ENCODE results near the gene DSE.
A peak's percentile ranks its signal among the peaks of the same experiment; 100 is the strongest.

The DSE gene

DNA sequence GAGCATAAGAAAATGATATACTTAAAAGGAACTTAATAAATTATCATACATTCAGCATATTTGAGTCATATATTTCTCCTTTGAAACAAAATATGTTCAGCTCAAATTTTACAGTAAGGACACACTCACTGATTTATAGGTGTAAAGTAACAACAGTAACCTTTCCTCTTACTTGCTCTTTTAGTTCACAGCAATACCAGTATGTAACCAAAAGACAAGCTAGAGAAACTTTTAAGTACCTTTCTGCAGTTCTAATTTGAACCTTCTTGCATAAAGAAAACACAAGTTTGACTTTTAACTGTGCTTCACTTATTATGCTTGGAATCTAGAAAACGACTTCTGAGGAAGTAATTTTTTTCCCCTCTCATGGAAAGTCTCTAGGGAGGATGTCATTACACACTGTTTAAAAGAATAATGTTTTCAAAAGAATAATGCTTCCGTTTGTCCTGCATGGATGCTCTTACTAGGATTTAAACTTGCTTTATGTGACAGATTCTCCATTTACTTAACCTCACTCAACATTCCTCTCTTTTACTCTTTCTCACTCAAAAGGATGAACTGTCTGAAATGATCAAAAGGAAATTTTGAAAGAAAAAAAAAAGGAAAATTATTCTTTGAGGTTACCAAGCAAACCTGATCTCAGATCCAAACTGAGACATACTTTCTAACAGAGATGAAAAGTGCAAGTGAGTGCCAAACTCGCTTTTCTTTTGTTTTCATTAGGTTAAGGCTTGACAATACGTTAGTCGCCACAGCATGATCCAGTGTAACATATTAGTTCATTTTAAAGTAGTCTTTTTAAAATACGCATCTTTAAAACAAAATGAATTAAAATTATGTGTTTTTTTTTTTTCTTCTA is 68.1 kb downstream of the DSE start:
- Mint-ChIP-seq H3K27me3 (ENCODE audit: low read depth) (no peaks in the 10 kb centered on the region), H3K27ac (peak overlapping the region; percentile 58 to 81 (median 79)), H3K4me3 (peak overlapping the region in 2 of 3 experiments; percentile 7 to 42), H3K36me3 (ENCODE audit: low read depth) (peaks cover 18% of the 10 kb centered on the region), H3K9me3 (no peaks in the 10 kb centered on the region), H3K4me1 (peaks cover 31% of the 10 kb centered on the region)
- TF ChIP-seq, protein P1, sequence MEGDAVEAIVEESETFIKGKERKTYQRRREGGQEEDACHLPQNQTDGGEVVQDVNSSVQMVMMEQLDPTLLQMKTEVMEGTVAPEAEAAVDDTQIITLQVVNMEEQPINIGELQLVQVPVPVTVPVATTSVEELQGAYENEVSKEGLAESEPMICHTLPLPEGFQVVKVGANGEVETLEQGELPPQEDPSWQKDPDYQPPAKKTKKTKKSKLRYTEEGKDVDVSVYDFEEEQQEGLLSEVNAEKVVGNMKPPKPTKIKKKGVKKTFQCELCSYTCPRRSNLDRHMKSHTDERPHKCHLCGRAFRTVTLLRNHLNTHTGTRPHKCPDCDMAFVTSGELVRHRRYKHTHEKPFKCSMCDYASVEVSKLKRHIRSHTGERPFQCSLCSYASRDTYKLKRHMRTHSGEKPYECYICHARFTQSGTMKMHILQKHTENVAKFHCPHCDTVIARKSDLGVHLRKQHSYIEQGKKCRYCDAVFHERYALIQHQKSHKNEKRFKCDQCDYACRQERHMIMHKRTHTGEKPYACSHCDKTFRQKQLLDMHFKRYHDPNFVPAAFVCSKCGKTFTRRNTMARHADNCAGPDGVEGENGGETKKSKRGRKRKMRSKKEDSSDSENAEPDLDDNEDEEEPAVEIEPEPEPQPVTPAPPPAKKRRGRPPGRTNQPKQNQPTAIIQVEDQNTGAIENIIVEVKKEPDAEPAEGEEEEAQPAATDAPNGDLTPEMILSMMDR (IDR thresholded peaks at IDR 0.05; ENCODE audit: unreplicated experiment in 3 of 3), result no peak

DNA sequence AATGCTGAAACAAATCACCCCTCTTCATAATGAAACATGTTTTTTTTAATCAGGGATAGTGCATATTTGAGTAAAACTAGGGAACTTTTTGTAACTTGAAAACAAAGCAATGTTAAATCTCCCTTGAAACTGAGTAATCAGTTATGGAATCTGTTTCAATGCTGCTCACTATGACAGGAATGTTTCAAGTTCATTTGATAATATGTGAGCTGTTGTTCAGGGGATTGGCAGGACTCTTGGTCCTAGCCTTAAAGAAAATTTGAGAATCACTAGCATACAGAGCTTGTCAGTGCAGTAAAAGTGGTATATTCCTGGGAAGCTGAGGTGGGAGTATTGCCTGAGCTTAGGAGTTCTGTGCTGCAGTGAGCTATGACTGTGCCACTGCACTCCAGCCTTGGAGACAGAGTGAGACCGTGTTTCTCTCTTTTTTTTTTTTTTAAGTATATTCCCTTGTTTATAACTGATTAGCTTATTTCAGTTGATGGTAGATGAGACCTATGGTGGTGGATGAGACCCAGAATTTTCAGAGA is 68.8 kb downstream of the DSE start:
- H3K9me3 Mint-ChIP-seq, result no peaks in the 10 kb centered on the region
- TF ChIP-seq, protein P1 (IDR thresholded peaks at IDR 0.05; ENCODE audit: unreplicated experiment in 3 of 3), result no peak
- H3K27ac Mint-ChIP-seq, result peak overlapping the region; percentile 58 to 79 (median 75)
- H3K27me3 Mint-ChIP-seq (ENCODE audit: low read depth), result no peaks in the 10 kb centered on the region
- peaks cover 31% of the 10 kb centered on the region for H3K4me1 Mint-ChIP-seq
- H3K4me3 Mint-ChIP-seq, result no peak overlapping the region
- H3K36me3 Mint-ChIP-seq (ENCODE audit: low read depth), result peaks cover 18% of the 10 kb centered on the region

DNA sequence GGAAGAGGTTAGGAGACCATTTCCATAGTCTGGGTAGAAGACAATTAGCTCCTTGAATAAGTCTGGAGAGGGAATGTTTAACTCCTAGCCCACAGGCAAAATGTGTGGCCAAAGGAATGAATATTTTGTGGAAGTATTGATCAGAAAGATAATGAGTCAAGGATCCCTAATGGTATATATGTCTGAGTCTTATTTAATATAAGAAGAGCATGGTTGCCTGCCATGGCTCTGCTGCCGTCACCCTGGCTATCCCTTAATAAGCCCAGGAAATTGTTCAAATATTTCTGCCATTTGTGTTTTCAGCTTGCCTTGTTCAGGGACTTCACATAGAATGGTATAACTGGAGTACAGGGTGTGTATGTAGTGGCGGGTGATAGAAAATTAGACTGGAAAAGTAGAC is 72.4 kb downstream of the DSE start:
- TF ChIP-seq, protein P1 (IDR thresholded peaks at IDR 0.05; ENCODE audit: unreplicated experiment in 3 of 3), result no peak
- no peak overlapping the region for H3K4me3 Mint-ChIP-seq
- H3K36me3 Mint-ChIP-seq (ENCODE audit: low read depth), result no peaks in the 10 kb centered on the region
- no peaks in the 10 kb centered on the region for H3K9me3 Mint-ChIP-seq
- H3K27me3 Mint-ChIP-seq (ENCODE audit: low read depth), result no peaks in the 10 kb centered on the region
- peaks cover 31% of the 10 kb centered on the region for H3K4me1 Mint-ChIP-seq
- H3K27ac Mint-ChIP-seq, result no peak overlapping the region

DNA sequence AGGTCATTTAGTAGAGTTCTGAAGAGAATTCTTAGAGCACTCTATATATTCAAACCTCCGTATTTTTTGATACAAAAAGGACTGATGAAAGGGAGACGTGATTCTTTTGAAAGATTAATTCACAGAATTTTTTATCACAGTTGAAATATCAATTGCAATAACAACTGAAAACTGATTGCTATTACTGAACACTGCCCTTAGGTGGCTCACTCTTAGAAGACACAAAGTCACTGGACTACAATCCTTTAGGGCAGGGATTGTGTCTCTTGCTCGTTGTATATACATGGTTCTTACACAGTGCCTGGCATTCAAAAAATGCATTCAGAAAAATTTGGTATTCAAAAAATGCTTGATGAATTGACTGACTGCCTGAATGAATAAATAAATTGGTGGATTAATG is 73.3 kb downstream of the DSE start:
- Mint-ChIP-seq H3K9me3 (no peaks in the 10 kb centered on the region), H3K36me3 (ENCODE audit: low read depth) (no peaks in the 10 kb centered on the region), H3K27ac (no peak overlapping the region), H3K4me1 (peaks cover 23% of the 10 kb centered on the region), H3K27me3 (ENCODE audit: low read depth) (no peaks in the 10 kb centered on the region), H3K4me3 (no peak overlapping the region)
- TF ChIP-seq, protein P1 (IDR thresholded peaks at IDR 0.05; ENCODE audit: unreplicated experiment in 3 of 3), result peak; percentile 50 to 56 (median 50)

DNA sequence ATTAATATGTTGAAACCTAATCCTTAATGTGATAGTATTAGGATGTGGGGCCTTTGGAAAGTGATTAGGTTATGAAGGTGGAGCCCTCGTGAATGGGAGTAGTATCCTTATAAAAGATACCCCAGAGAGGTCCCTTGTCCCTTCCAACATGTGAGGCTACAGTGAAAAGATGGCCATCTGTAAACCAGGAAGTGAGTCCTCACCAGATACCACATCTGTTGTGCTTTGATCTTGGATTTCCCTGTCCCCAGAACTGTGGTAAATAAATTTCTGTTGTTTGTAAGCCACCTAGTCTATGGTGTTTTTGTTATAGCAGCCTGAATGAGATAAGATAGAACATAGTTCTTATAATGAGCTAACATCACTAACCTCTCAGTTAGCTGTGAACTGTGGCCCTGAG is 73.8 kb downstream of the DSE start:
- Mint-ChIP-seq H3K4me3 (no peak overlapping the region), H3K27ac (no peak overlapping the region), H3K4me1 (peaks cover 20% of the 10 kb centered on the region), H3K27me3 (ENCODE audit: low read depth) (no peaks in the 10 kb centered on the region), H3K36me3 (ENCODE audit: low read depth) (no peaks in the 10 kb centered on the region), H3K9me3 (no peaks in the 10 kb centered on the region)
- TF ChIP-seq, protein P1 (IDR thresholded peaks at IDR 0.05; ENCODE audit: unreplicated experiment in 3 of 3), result no peak

Data from nephron (organoid).